A549 (cell line): ENCODE results near the gene FBXO31. TPM values are rescaled to one million over a fixed set of nuclear protein-coding genes. Genes with fewer than 3 reads are reported as not detected.

Source experiments
- ATAC-seq, 2 experiments: fragments of 200-7000 bp in 1 of 2; fragments of >200 bp in 1 of 2; cut with Nextera tagmentation in 1 of 2; cut with Tn5 transposase in 1 of 2; 3 replicates each; pipeline versions ENCODE4 v1.8.0 to v1.9.1; 2018 to 2020; ENCODE audit warnings: mild to moderate bottlenecking in 1 of 2, moderate library complexity in 1 of 2
- CTCF ChIA-PET: fragments of 300-600 bp; sonication (Branson Sonifier 250); formaldehyde crosslinking; extraction: SDS; loops from one replicate; lab custom pipeline; 2021; ENCODE audit warnings: antibody characterized with exemption, inconsistent platforms; lab: Yijun Ruan, JAX
- POLR2A ChIA-PET: fragments of 350-600 bp; formaldehyde crosslinking; extraction: SDS; loops from one replicate; lab custom pipeline; 2021; ENCODE audit warnings: antibody characterized with exemption, inconsistent platforms; lab: Yijun Ruan, JAX
- DNase-seq, 2 experiments: peaks; one replicate each; pipeline versions ENCODE4 v3.0.0 to v3.0.0-alpha.2; 2011 to 2016; ENCODE audit warnings: low read depth in 1 of 2, low spot score in 1 of 2
- FAIRE-seq: peaks from 2 replicates; lab custom pipeline; 2011; peaks lifted over from hg19 to GRCh38; lab: Jason Lieb, UNC
- H3K27ac ChIP-seq, 2 experiments: fragments of >200 bp; sonication (Bioruptor Twin); formaldehyde crosslinking; 3 replicates each; pipeline ENCODE4 v1.5.1; 2016 to 2017
- H3K4me1 ChIP-seq: fragments of >200 bp; sonication (Bioruptor Twin); formaldehyde crosslinking; 3 replicates; pipeline ENCODE4 v1.6.1; 2016
- H3K4me2 ChIP-seq: fragments of >200 bp; sonication (Bioruptor Twin); formaldehyde crosslinking; 3 replicates; pipeline ENCODE4 v1.6.1; 2016
- H3K4me3 ChIP-seq: fragments of >200 bp; sonication (Bioruptor Twin); formaldehyde crosslinking; 3 replicates; pipeline ENCODE4 v1.5.1; 2016
- H3K9me3 ChIP-seq: fragments of >200 bp; sonication (Bioruptor Twin); formaldehyde crosslinking; 3 replicates; pipeline ENCODE4 v1.6.1; 2016
- ATOH8 ChIP-seq: fragments of 250-450 bp; sonication (Bioruptor Pico); IDR thresholded peaks from 2 replicates; pipeline ENCODE4 v1.5.0; 2020; ENCODE audit warnings: low read depth, mild to moderate bottlenecking, moderate library complexity
- BCL3 ChIP-seq: fragments of >200 bp; sonication (Bioruptor Twin); formaldehyde crosslinking; IDR thresholded peaks from 3 replicates; pipeline ENCODE4 v1.6.1; 2016
- BHLHE40 ChIP-seq: IDR thresholded peaks from 2 replicates; pipeline ENCODE4 v1.6.1; 2012; ENCODE audit warnings: low read depth, low read length, inconsistent platforms
- CEBPB ChIP-seq, 2 experiments: fragments of >200 bp in 1 of 2; sonication (Bioruptor Twin) in 1 of 2; formaldehyde crosslinking in 1 of 2; IDR thresholded peaks; 2 replicates each; pipeline ENCODE4 v1.6.1; 2012 to 2016
- ELK1 ChIP-seq: fragments of 150-350 bp; IDR thresholded peaks from 2 replicates; pipeline ENCODE4 v1.6.1; 2014; ENCODE audit warnings: low read depth, mild to moderate bottlenecking, low read length
- FOXS1 ChIP-seq: fragments of 250-450 bp; sonication (Bioruptor Pico); IDR thresholded peaks from 2 replicates; pipeline ENCODE4 v1.5.0; 2020; ENCODE audit warnings: mild to moderate bottlenecking, moderate library complexity
- HOXB13 ChIP-seq: fragments of 250-450 bp; sonication (Bioruptor Pico); IDR thresholded peaks from 2 replicates; pipeline ENCODE4 v1.5.0; 2020; ENCODE audit warnings: low read depth, mild to moderate bottlenecking, moderate library complexity
- HOXB5 ChIP-seq: fragments of 250-450 bp; sonication (Bioruptor Pico); IDR thresholded peaks from 2 replicates; pipeline ENCODE4 v1.5.0; 2020; ENCODE audit warnings: mild to moderate bottlenecking, moderate library complexity
- MAX ChIP-seq: IDR thresholded peaks from 2 replicates; pipeline ENCODE4 v1.6.1; 2012
- NFE2L2 ChIP-seq: fragments of 150-350 bp; conservative IDR thresholded peaks from 2 replicates; pipeline ENCODE4 v1.6.1; 2014; ENCODE audit warnings: low read length
- NPAS2 ChIP-seq: fragments of 250-450 bp; sonication (Bioruptor Pico); IDR thresholded peaks from 2 replicates; pipeline ENCODE4 v1.8.0; 2022; ENCODE audit warnings: mild to moderate bottlenecking, moderate library complexity, borderline replicate concordance
- NR3C1 ChIP-seq: fragments of >200 bp; sonication (Bioruptor Twin); formaldehyde crosslinking; IDR thresholded peaks from 3 replicates; pipeline ENCODE4 v1.6.1; 2017
- PHF8 ChIP-seq: fragments of 200-600 bp; sonication (generic); IDR thresholded peaks from 2 replicates; pipeline ENCODE4 v1.6.1; 2016; ENCODE audit warnings: low read depth, mild to moderate bottlenecking, antibody characterized with exemption, moderate library complexity, borderline replicate concordance
- RARB ChIP-seq: fragments of 250-450 bp; sonication (Bioruptor Pico); IDR thresholded peaks from 2 replicates; pipeline ENCODE4 v1.8.0; 2021; ENCODE audit warnings: mild to moderate bottlenecking, moderate library complexity
- RCOR1 ChIP-seq: fragments of 150-350 bp; IDR thresholded peaks from 2 replicates; pipeline ENCODE4 v1.6.1; 2014; ENCODE audit warnings: antibody characterized with exemption, low read length, low read depth
- ZNF302 ChIP-seq: fragments of 250-450 bp; sonication (Bioruptor Pico); IDR thresholded peaks from 2 replicates; pipeline ENCODE4 v1.9.0; 2021; ENCODE audit warnings: inconsistent platforms, mild to moderate bottlenecking, moderate library complexity
- WGBS: methylation state at CpG from one replicate; pipeline ENCODE4 v1.1.6; 2017; ENCODE audit errors: missing lambda C conversion rate; 5-methylcytosine and 5-hydroxymethylcytosine counted together
- polyA plus RNA-seq, 4 experiments: library from polyadenylated mRNA; depleted of rRNA in 3 of 4; stranded (reverse); fragments of >200 nt; fragmentation: RNase III in 1 of 4; extraction: RNeasy Plus Mini Kit Qiagen cat#74134 plus additional on column Dnase treatment in 1 of 4; gene quantifications; 2 replicates in 3 of 4; 3 replicates in 1 of 4; pipeline ENCODE4 v1.2.3, GENCODE V29; 2011 to 2017
- TF ChIP-seq, protein P1 (sequence below): fragments of 450-650 bp; IDR thresholded peaks from 2 replicates; pipeline ENCODE4 v1.6.1; 2014; ENCODE audit warnings: antibody characterized with exemption
- TF ChIP-seq, protein P2 (sequence below): fragments of >200 bp; sonication (Bioruptor Twin); formaldehyde crosslinking; IDR thresholded peaks from 3 replicates; pipeline ENCODE4 v1.5.1; 2016

The FBXO31 gene
- polyA plus RNA-seq, 2 of the 4 experiments (the other 2 are of a cell fraction) = 10.5 to 11.1 TPM

DNA sequence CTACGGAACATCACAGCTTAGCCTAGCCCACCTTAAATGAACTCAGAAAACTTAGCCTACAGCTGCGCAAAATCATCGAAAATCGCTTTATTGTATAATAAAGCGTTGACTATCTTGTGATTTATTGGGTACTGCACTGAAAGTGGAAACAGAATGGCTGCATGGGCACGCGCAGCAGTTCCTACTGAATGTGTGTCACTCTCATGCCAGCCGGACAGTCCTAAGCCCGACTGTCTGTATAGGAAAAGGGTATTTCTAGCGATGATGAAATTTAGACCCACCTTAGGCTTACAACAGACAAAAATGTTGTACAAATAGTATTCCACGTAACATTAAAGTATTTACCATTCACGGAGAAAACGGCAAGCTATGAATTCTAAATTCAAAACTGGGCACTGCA lies 9.3 kb downstream of the FBXO31 start (continued):
- TF ChIP-seq, protein P1, sequence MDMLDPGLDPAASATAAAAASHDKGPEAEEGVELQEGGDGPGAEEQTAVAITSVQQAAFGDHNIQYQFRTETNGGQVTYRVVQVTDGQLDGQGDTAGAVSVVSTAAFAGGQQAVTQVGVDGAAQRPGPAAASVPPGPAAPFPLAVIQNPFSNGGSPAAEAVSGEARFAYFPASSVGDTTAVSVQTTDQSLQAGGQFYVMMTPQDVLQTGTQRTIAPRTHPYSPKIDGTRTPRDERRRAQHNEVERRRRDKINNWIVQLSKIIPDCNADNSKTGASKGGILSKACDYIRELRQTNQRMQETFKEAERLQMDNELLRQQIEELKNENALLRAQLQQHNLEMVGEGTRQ = no peak
- TF ChIP-seq MAX = no peak
- TF ChIP-seq RCOR1 = no peak
- TF ChIP-seq NPAS2 (CRISPR knock-in tag) = no peak
- TF ChIP-seq NR3C1 = no peak
- no peak for TF ChIP-seq ATOH8 (CRISPR knock-in tag)

- H3K4me3 ChIP-seq = no peak overlapping the region
- 88% methylated on average over 4 of the region's 4 CpGs for WGBS
- FAIRE-seq = no peak
- POLR2A ChIA-PET = no interaction called here
- no peak for DNase-seq
- ATAC-seq = no peak
- no peaks in the 10 kb centered on the region for H3K9me3 ChIP-seq
- no peak overlapping the region for H3K4me2 ChIP-seq
- no peak overlapping the region for H3K27ac ChIP-seq
- peaks cover 10% of the 10 kb centered on the region; the same call in 1 of the 3 replicates for H3K4me1 ChIP-seq
- no peak for TF ChIP-seq HOXB13 (CRISPR knock-in tag)
- TF ChIP-seq FOXS1 = no peak
- TF ChIP-seq ELK1 = no peak
- TF ChIP-seq NFE2L2 = no peak
- CTCF ChIA-PET = interaction anchor here (1.5 to 1.9 kb wide), 2 partner anchors 11 to 41 kb away, joined by 3 to 11 read pairs; partner anchors contain the start of gene FBXO31
These were observed 11.3 kb downstream of the FBXO31 start for GRCh38 chr16:87372305-87372704.

- H3K4me1 ChIP-seq = peaks cover 10% of the 10 kb centered on the region; the same call in 1 of the 3 replicates
- ATAC-seq (no peak), FAIRE-seq (no peak), DNase-seq (no peak)
- no peak overlapping the region for H3K4me2 ChIP-seq
- POLR2A ChIA-PET = no interaction called here
- H3K4me3 ChIP-seq = no peak overlapping the region
- no peaks in the 10 kb centered on the region for H3K9me3 ChIP-seq
- TF ChIP-seq PHF8 (no peak), CEBPB (IDR thresholded peaks at IDR 0.05) (no peak)
- TF ChIP-seq, all 56 proteins: peak for 0
- CTCF ChIA-PET = interaction anchor here (1.5 kb wide), 1 partner anchor 40 kb away, joined by 3 read pairs; no protein-coding TSS in a partner anchor
- WGBS = 89% methylated on average over 20 of the region's 20 CpGs
- H3K27ac ChIP-seq = no peak overlapping the region
These were observed 12.2 kb downstream of the FBXO31 start for GRCh38 chr16:87371261-87371866.

- POLR2A ChIA-PET = no interaction called here
- DNase-seq (no peak), FAIRE-seq (no peak), ATAC-seq (peak in 1 of 2 experiments; percentile 20; a peak in 1 of 6 replicates)
- Histone ChIP-seq H3K4me1 (no peaks in the 10 kb centered on the region), H3K4me3 (no peak overlapping the region), H3K9me3 (no peaks in the 10 kb centered on the region), H3K27ac (no peak overlapping the region), H3K4me2 (no peak overlapping the region)
- whole genome bisulfite sequencing = 92% methylated on average over 16 of the region's 16 CpGs
- CTCF ChIA-PET = interaction anchor here (0.6 kb wide), 1 partner anchor 162 kb away, joined by 5 read pairs; no protein-coding TSS in a partner anchor
- no peak for TF ChIP-seq BHLHE40
- TF ChIP-seq NFE2L2 = no peak
- TF ChIP-seq RARB = no peak
- no peak for TF ChIP-seq ZNF302
- no peak for TF ChIP-seq NR3C1
- no peak for TF ChIP-seq HOXB13 (CRISPR knock-in tag)
- no peak for TF ChIP-seq HOXB5 (CRISPR knock-in tag)
- no peak for TF ChIP-seq ATOH8 (CRISPR knock-in tag)
- TF ChIP-seq, protein P2, sequence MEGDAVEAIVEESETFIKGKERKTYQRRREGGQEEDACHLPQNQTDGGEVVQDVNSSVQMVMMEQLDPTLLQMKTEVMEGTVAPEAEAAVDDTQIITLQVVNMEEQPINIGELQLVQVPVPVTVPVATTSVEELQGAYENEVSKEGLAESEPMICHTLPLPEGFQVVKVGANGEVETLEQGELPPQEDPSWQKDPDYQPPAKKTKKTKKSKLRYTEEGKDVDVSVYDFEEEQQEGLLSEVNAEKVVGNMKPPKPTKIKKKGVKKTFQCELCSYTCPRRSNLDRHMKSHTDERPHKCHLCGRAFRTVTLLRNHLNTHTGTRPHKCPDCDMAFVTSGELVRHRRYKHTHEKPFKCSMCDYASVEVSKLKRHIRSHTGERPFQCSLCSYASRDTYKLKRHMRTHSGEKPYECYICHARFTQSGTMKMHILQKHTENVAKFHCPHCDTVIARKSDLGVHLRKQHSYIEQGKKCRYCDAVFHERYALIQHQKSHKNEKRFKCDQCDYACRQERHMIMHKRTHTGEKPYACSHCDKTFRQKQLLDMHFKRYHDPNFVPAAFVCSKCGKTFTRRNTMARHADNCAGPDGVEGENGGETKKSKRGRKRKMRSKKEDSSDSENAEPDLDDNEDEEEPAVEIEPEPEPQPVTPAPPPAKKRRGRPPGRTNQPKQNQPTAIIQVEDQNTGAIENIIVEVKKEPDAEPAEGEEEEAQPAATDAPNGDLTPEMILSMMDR = no peak
- no peak for TF ChIP-seq NPAS2 (CRISPR knock-in tag)
- no peak for TF ChIP-seq BCL3
- no peak for TF ChIP-seq RCOR1
These were observed 13.5 kb downstream of the FBXO31 start for GRCh38 chr16:87369796-87370719.
